ENCODE measurements around the gene NTSR2. TPM values are rescaled to one million over a fixed set of nuclear protein-coding genes. Genes with fewer than 3 reads are reported as not detected.

Gene NTSR2
- total RNA-seq, 1 experiment from 2014 or later: not detected

DNA sequence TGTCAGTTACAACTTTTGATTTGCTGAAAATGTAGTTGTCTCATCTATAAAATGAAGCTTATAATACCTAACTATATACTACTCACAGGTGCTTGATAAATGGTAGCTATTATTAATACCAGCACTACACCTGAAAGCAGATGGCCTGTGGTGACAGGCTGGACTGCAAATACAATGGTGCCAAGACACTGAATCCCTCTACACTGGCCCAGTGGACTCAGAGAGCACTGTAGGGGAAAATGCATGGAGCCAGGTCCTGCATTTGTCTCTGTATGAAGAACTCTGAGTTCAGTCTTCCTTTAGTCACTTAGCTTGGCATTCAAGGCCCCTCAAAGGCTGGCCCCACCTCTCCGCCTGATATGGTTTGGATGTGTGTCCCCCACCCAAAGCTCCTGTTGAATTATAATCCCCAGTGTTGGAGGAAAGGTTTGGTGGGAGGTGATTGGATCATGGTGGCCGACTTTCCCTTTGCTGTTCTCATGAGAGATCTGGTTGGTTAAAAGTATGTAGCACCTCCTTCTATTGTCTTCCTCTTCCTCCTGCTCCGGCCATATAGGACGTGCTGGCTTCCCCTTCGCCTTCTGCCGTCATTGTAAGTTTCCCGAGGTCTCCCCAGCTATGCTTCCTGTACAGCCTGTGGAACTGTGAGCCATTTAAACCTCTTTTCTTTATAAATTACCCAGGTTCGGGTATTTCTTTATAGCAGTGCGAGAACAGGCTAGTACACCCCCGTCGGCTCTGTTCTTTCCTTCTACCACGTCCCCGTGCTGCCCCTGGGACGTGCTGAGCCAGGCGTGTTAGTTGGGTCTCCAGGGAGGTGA lies 11.1 kb upstream of the NTSR2 start:
- Histone ChIP-seq H3K27me3 (ENCODE audit: low read length) (no peaks in the 10 kb centered on the region), H3K9me2 (replicated peaks; ENCODE audit: low read length) (no peaks in the 10 kb centered on the region), H2AFZ (ENCODE audit: low read length) (no peak overlapping the region), H3K4me1 (ENCODE audit: insufficient read depth, low read length) (peaks cover 4% of the 10 kb centered on the region), H3K79me2 (ENCODE audit: low read length) (no peaks in the 10 kb centered on the region), H3K27ac (ENCODE audit: low read length) (no peak overlapping the region), H3K4me3 (ENCODE audit: low read length) (no peak overlapping the region), H3K9ac (ENCODE audit: low read length) (no peak overlapping the region), H3F3A (ENCODE audit: low read length, unreplicated experiment) (no peaks in the 10 kb centered on the region), H4K20me1 (ENCODE audit: low read length) (no peaks in the 10 kb centered on the region), H3K9me3 (ENCODE audit: low read length) (no peaks in the 10 kb centered on the region), H3K36me3 (ENCODE audit: low read depth, low read length) (no peaks in the 10 kb centered on the region), H3K4me2 (ENCODE audit: low read length) (no peak overlapping the region)
- BruUV-seq (replicated peaks): no TSS peak
- no peak for ATAC-seq
- POLR2A ChIA-PET (ENCODE audit: unreplicated experiment): interaction anchor here (0.6 kb wide), 1 partner anchor 124 kb away, joined by 3 read pairs; no protein-coding TSS in a partner anchor
- DNase-seq: no peak
- TF ChIP-seq EZH2phosphoT487 (IDR thresholded peaks at IDR 0.05; ENCODE audit: borderline replicate concordance, low read length): no peak
- TF ChIP-seq EZH2 (IDR thresholded peaks at IDR 0.05; ENCODE audit: low read length, unreplicated experiment): no peak
- TF ChIP-seq, protein P1, sequence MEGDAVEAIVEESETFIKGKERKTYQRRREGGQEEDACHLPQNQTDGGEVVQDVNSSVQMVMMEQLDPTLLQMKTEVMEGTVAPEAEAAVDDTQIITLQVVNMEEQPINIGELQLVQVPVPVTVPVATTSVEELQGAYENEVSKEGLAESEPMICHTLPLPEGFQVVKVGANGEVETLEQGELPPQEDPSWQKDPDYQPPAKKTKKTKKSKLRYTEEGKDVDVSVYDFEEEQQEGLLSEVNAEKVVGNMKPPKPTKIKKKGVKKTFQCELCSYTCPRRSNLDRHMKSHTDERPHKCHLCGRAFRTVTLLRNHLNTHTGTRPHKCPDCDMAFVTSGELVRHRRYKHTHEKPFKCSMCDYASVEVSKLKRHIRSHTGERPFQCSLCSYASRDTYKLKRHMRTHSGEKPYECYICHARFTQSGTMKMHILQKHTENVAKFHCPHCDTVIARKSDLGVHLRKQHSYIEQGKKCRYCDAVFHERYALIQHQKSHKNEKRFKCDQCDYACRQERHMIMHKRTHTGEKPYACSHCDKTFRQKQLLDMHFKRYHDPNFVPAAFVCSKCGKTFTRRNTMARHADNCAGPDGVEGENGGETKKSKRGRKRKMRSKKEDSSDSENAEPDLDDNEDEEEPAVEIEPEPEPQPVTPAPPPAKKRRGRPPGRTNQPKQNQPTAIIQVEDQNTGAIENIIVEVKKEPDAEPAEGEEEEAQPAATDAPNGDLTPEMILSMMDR (conservative IDR thresholded peaks at IDR 0.05; ENCODE audit: low read depth, low read length): no peak
- CTCF ChIA-PET: interaction anchor here (0.6 kb wide), 1 partner anchor 97 kb away, joined by 3 read pairs; no protein-coding TSS in a partner anchor
- intact Hi-C loops (cut with micrococcal nuclease): no loop called here

DNA sequence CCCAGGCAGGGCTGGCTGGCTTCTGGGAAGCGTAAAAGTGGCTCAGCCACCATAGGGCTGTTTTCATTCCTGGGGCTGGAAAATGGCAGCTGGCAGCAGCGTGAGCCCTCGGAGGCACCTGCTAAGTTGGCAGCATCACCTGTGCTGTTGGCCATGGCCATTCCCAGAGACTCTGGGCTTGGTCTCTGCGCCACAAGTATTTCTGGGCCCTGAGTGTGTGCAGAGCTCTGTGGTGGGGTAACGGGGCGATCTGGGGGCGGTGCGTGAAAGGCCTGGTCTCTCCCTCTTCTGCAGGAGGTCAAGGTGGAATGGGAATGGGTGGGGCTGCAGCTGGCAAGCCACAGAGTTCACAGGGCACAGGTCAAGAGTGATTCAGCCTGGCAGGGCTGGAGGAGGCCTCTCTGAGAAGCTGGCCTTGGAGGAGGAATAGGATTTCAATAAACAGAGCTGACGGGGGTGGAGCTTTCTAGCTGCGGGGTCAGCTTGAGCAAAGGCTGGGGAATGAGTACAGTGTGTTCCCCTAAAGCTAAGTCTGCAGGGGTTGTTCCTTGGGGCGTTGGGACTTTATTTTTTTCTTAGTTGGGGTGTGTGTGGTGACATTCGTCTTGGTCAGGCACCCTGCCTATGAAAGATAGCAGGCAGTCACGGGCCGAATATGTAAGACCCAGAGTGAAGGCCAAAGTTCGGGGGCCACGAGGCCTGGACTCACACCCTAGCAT lies 10.3 kb upstream of the NTSR2 start:
- ATAC-seq: no peak

More for the DNA sequence above, 10.3 kb upstream of the NTSR2 start:
- no peaks in the 10 kb centered on the region for H3F3A ChIP-seq (ENCODE audit: low read length, unreplicated experiment)
- H4K20me1 ChIP-seq (ENCODE audit: low read length): no peaks in the 10 kb centered on the region
- H3K27me3 ChIP-seq (ENCODE audit: low read length): no peaks in the 10 kb centered on the region
- BruUV-seq (replicated peaks): no TSS peak
- intact Hi-C loops (cut with micrococcal nuclease): no loop called here
- POLR2A ChIA-PET (ENCODE audit: unreplicated experiment): no interaction called here
- TF ChIP-seq, protein P1 (conservative IDR thresholded peaks at IDR 0.05; ENCODE audit: low read depth, low read length): no peak
- TF ChIP-seq EZH2 (IDR thresholded peaks at IDR 0.05; ENCODE audit: low read length, unreplicated experiment) (no peak), EZH2phosphoT487 (IDR thresholded peaks at IDR 0.05; ENCODE audit: borderline replicate concordance, low read length) (no peak)
- no peaks in the 10 kb centered on the region for H3K9me2 ChIP-seq (replicated peaks; ENCODE audit: low read length)
- H3K4me1 ChIP-seq (ENCODE audit: insufficient read depth, low read length): peaks cover 11% of the 10 kb centered on the region
- H3K4me2 ChIP-seq (ENCODE audit: low read length): no peak overlapping the region
- DNase-seq: no peak
- no peaks in the 10 kb centered on the region for H3K36me3 ChIP-seq (ENCODE audit: low read depth, low read length)
- no peak overlapping the region for H2AFZ ChIP-seq (ENCODE audit: low read length)
- no peaks in the 10 kb centered on the region for H3K79me2 ChIP-seq (ENCODE audit: low read length)
- H3K27ac ChIP-seq (ENCODE audit: low read length): no peak overlapping the region
- H3K4me3 ChIP-seq (ENCODE audit: low read length): no peak overlapping the region
- H3K9ac ChIP-seq (ENCODE audit: low read length): no peak overlapping the region
- CTCF ChIA-PET: interaction anchor here (0.6 kb wide), 1 partner anchor 96 kb away, joined by 3 read pairs; no protein-coding TSS in a partner anchor
- no peaks in the 10 kb centered on the region for H3K9me3 ChIP-seq (ENCODE audit: low read length)

Measured in PC-3 (cell line).